HepG2 (cell line): Measurements from ENCODE around the gene MYO1E. TPM values are rescaled to one million over a fixed set of nuclear protein-coding genes. Genes with fewer than 3 reads are reported as not detected.

Source experiments
- ARID3A ChIP-seq: IDR thresholded peaks from 2 replicates; pipeline ENCODE4 v1.6.1; 2012; ENCODE audit warnings: low read depth, low read length, improper control_type of control experiment
- BHLHE40 ChIP-seq: IDR thresholded peaks from 2 replicates; pipeline ENCODE4 v1.6.1; 2011; ENCODE audit warnings: low read length, improper control_type of control experiment
- CERS6 ChIP-seq: sonication (generic); formaldehyde crosslinking; IDR thresholded peaks from 2 replicates; pipeline ENCODE4 v1.5.0; 2020; ENCODE audit warnings: missing genetic modification reagents
- CREB1 ChIP-seq, 2 experiments: fragments of 450-650 bp in 1 of 2; IDR thresholded peaks; 2 replicates each; pipeline ENCODE4 v1.6.1; 2016 to 2017; ENCODE audit warnings: control low read depth in 1 of 2, mild to moderate bottlenecking in 1 of 2, missing compliant biosample characterization in 1 of 2, missing genetic modification characterization in 1 of 2
- FOXJ3 ChIP-seq: sonication (generic); formaldehyde crosslinking; IDR thresholded peaks from 2 replicates; pipeline ENCODE4 v1.4.0; 2020; ENCODE audit warnings: missing genetic modification reagents, mild to moderate bottlenecking, borderline replicate concordance
- KLF16 ChIP-seq, 2 experiments: sonication (generic) in 1 of 2; formaldehyde crosslinking in 1 of 2; IDR thresholded peaks; 2 replicates each; pipeline versions ENCODE4 v1.6.1 to v1.8.0; 2016 to 2023; ENCODE audit warnings: missing genetic modification reagents in 2 of 2, missing compliant biosample characterization in 1 of 2
- NFATC3 ChIP-seq: sonication (generic); formaldehyde crosslinking; IDR thresholded peaks from 2 replicates; pipeline ENCODE4 v1.5.1; 2020; ENCODE audit warnings: mild to moderate bottlenecking, missing genetic modification reagents
- NFYB ChIP-seq: sonication (generic); formaldehyde crosslinking; IDR thresholded peaks from 2 replicates; pipeline ENCODE4 v1.4.0; 2020; ENCODE audit warnings: missing genetic modification reagents
- REPIN1 ChIP-seq: sonication (generic); formaldehyde crosslinking; IDR thresholded peaks from 2 replicates; pipeline ENCODE4 v1.8.0; 2022; ENCODE audit warnings: missing genetic modification reagents, low read depth, mild to moderate bottlenecking, borderline replicate concordance
- TBX2 ChIP-seq: sonication (generic); formaldehyde crosslinking; IDR thresholded peaks from 2 replicates; pipeline ENCODE4 v1.5.0; 2020; ENCODE audit warnings: missing genetic modification reagents, mild to moderate bottlenecking, borderline replicate concordance
- TCF7L2 ChIP-seq: IDR thresholded peaks from 2 replicates; pipeline ENCODE4 v1.6.1; 2011; ENCODE audit warnings: mild to moderate bottlenecking, low read depth, low read length, moderate library complexity
- THAP7 ChIP-seq: sonication (generic); formaldehyde crosslinking; IDR thresholded peaks from 2 replicates; pipeline ENCODE4 v1.8.1; 2023; ENCODE audit warnings: mild to moderate bottlenecking, missing genetic modification reagents
- ZBTB33 ChIP-seq: sonication (generic); formaldehyde crosslinking; IDR thresholded peaks from 2 replicates; pipeline ENCODE4 v1.4.0; 2020; ENCODE audit warnings: missing genetic modification reagents
- ZFP90 ChIP-seq: sonication (generic); formaldehyde crosslinking; IDR thresholded peaks from 2 replicates; pipeline ENCODE4 v1.8.0; 2022; ENCODE audit warnings: missing genetic modification reagents, mild to moderate bottlenecking, inconsistent platforms, borderline replicate concordance
- ZGPAT ChIP-seq: IDR thresholded peaks from 2 replicates; pipeline ENCODE4 v1.6.1; 2016; ENCODE audit warnings: mild to moderate bottlenecking
- ZNF230 ChIP-seq: sonication (generic); formaldehyde crosslinking; IDR thresholded peaks from 2 replicates; pipeline ENCODE4 v1.4.0; 2020; ENCODE audit warnings: mild to moderate bottlenecking, missing genetic modification reagents
- ZNF282 ChIP-seq: fragments of 450-650 bp; IDR thresholded peaks from 2 replicates; pipeline ENCODE4 v1.6.1; 2018; ENCODE audit not compliant: partially characterized antibody
- ZNF558 ChIP-seq: sonication (generic); formaldehyde crosslinking; IDR thresholded peaks from 2 replicates; pipeline ENCODE4 v1.9.0; 2022; ENCODE audit warnings: mild to moderate bottlenecking, missing genetic modification reagents, borderline replicate concordance
- ZNF7 ChIP-seq: IDR thresholded peaks from 2 replicates; pipeline ENCODE4 v1.6.1; 2016; ENCODE audit warnings: missing biosample characterization, missing genetic modification reagents
- ZNF724P ChIP-seq: sonication (generic); formaldehyde crosslinking; IDR thresholded peaks from 2 replicates; pipeline ENCODE4 v1.8.0; 2022; ENCODE audit warnings: missing genetic modification reagents, borderline replicate concordance
- polyA plus RNA-seq, 8 experiments: library from polyadenylated mRNA; depleted of rRNA in 3 of 8; stranded (reverse) in 7 of 8; unstranded in 1 of 8; fragments of >200 nt; fragmentation: Illumina TruSeq in 4 of 8; extraction: Trizol in 4 of 8; gene quantifications; 2 replicates each; pipeline versions ENCODE4 v1.2.1 to v1.2.3, GENCODE V29; 2011 to 2016; ENCODE audit warnings: low read depth in 4 of 8, missing spikeins in 1 of 8, mixed read lengths in 1 of 8; ENCODE audit not compliant: insufficient read depth in 1 of 8
- total RNA-seq, 5 experiments: library from RNA; depleted of rRNA; stranded (reverse); fragments of >200 nt; fragmentation: Illumina TruSeq; extraction: Trizol; gene quantifications; 2 replicates each; pipeline ENCODE4 v1.2.3, GENCODE V29; 2016; ENCODE audit warnings: low read depth in 1 of 5

The MYO1E gene
- total and polyA plus RNA-seq, 2 of the 13 experiments (the other 11 are each of a cell fraction or from before 2014, with no cell fraction given) = 15.7 to 25.1 TPM

GRCh38 chr15:59281699-59282098, 91.0 kb downstream of the MYO1E start (continued):
- TF ChIP-seq CREB1 (IDR thresholded peaks at IDR 0.05) (no peak), CREB1 (CRISPR knock-in tag; IDR thresholded peaks at IDR 0.05) (no peak), TCF7L2 (no peak), TBX2 (CRISPR knock-in tag) (peak; percentile 48), ZFP90 (CRISPR knock-in tag) (0 out of 2 replicates have a peak, but pooled peaks have one; percentile 35), ZNF558 (CRISPR knock-in tag) (no peak), NFYB (CRISPR knock-in tag) (no peak), ZNF724P (CRISPR knock-in tag) (no peak), NFATC3 (CRISPR knock-in tag) (no peak), KLF16 (CRISPR knock-in tag; IDR thresholded peaks at IDR 0.05) (0 out of 4 replicates have a peak, but pooled peaks of 1 of the 2 experiments have one; percentile 17), ARID3A (no peak), ZNF230 (no peak), REPIN1 (CRISPR knock-in tag) (0 out of 2 replicates have a peak, but pooled peaks have one; percentile 40), ZGPAT (CRISPR knock-in tag) (peak; percentile 52; the same call in 1 of the 2 replicates), ZNF282 (no peak), THAP7 (CRISPR knock-in tag) (no peak), CERS6 (CRISPR knock-in tag) (no peak), ZNF7 (CRISPR knock-in tag) (no peak), BHLHE40 (no peak), FOXJ3 (peak; percentile 47; the same call in 1 of the 2 replicates), ZBTB33 (CRISPR knock-in tag) (0 out of 2 replicates have a peak, but pooled peaks have one; percentile 38)
